Activated CD4-positive, alpha-beta T cell treated with anti-CD3 and anti-CD28 coated beads, Interleukin-2, amount 50 U/mL, for 24 hours (primary cell): ENCODE data around the gene PPHLN1.

Experiments used
- DNase-seq, 2 donors: peaks; one replicate each; pipeline ENCODE4 v3.0.0-alpha.2; 2020; ENCODE audit warnings: low read depth in 1 of 2, low spot score in 1 of 2

Gene PPHLN1

GRCh38 chr12:42481368-42481767, 155.4 kb downstream of the PPHLN1 start:
- DNase-seq, result no peak

GRCh38 chr12:42482041-42482747, 156.2 kb downstream of the PPHLN1 start:
- DNase-seq, result no peak

GRCh38 chr12:42482748-42483520, 157.0 kb downstream of the PPHLN1 start:
- DNase-seq, result peak; percentile 11 to 19

GRCh38 chr12:42483521-42483790, 157.5 kb downstream of the PPHLN1 start:
- no peak for DNase-seq

- DNase-seq, result no peak
These were observed 159.0 kb downstream of the PPHLN1 start for GRCh38 chr12:42484996-42485395.

DNA sequence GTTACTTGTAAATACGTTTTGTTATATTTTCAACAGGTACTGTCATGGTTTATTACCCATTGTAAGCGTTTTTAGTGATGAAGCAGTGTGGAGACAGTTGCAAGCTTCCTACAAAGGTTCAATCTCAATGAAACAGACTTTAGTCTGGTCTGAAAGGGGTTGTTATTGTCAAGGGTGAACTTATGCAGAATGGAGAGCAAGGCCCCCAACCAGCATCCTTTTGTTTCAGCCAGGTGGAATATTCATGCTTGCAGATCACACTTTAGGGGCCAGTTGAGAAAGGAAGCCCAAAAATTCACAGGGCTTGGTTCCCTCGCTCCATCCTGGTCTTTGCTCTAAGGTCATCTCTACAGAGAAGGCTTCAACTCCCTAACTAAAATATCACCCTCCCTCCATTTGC, 159.9 kb downstream of the PPHLN1 start:
- no peak for DNase-seq

DNA sequence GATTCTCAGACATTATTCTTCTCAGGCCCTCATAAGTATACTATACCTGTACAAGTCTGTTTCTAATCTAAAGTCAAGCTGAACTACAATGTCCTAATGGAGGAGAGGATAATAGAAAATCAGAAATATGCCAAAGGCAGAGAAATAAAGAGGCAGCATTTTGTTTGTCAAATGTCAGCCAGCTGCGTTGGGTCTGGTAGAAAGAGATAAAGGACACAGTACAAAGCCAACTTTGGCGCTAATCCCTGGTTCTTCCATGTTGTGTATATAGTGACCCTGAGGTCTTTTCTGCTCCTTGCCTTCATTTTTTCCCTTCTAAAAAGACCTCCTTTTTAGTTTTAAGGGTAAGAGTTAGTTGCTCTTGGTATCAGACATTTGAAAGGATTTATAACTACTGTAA, 160.4 kb downstream of the PPHLN1 start:
- DNase-seq, result no peak

GRCh38 chr12:42490261-42490842, 164.4 kb downstream of the PPHLN1 start:
- no peak for DNase-seq
